Activated CD4-positive, alpha-beta memory T cell treated with anti-CD3 and anti-CD28 coated beads for 36 hours (primary cell): ENCODE data around the gene RASA3. TPM values are rescaled to one million over a fixed set of nuclear protein-coding genes. Genes with fewer than 3 reads are reported as not detected.

Experiments
- CTCF ChIA-PET: fragments of 350-600 bp; sonication (Branson Sonifier 250); formaldehyde crosslinking; loops from one replicate; lab custom pipeline; 2021; ENCODE audit warnings: antibody characterized with exemption, inconsistent platforms; lab: Charles Lee
- POLR2A ChIA-PET: fragments of 350-600 bp; sonication (Branson Sonifier 250); formaldehyde crosslinking; loops from one replicate; lab custom pipeline; 2021; ENCODE audit warnings: antibody characterized with exemption; lab: Charles Lee
- DNase-seq: peaks from one replicate; pipeline ENCODE4 v3.0.0-alpha.2; 2020
- H3K27ac Mint-ChIP-seq: one replicate; pipeline ENCODE4 v1.8.0; 2021; ENCODE audit warnings: mixed read lengths
- H3K27me3 Mint-ChIP-seq: one replicate; pipeline ENCODE4 v1.8.0; 2021; ENCODE audit warnings: mixed read lengths
- H3K36me3 Mint-ChIP-seq: one replicate; pipeline ENCODE4 v1.8.0; 2021; ENCODE audit warnings: mixed read lengths
- H3K4me1 Mint-ChIP-seq: one replicate; pipeline ENCODE4 v1.8.0; 2021; ENCODE audit warnings: low read depth, mixed read lengths
- H3K4me3 Mint-ChIP-seq: one replicate; pipeline ENCODE4 v1.8.0; 2021; ENCODE audit warnings: mild to moderate bottlenecking, mixed read lengths
- H3K9me3 Mint-ChIP-seq: one replicate; pipeline ENCODE4 v1.8.0; 2021; ENCODE audit warnings: mixed read lengths
- intact Hi-C: fragments of 100-400 bp; cut with micrococcal nuclease; formaldehyde crosslinking; loops from one replicate; pipeline ENCODE4 v1.15.1; 2023
- total RNA-seq, 2 experiments: library from RNA; stranded (reverse); gene quantifications; one replicate each; pipeline ENCODE4 v1.2.3, GENCODE V29; 2021

The RASA3 gene
- total RNA-seq, 2 experiments from 2014 or later: 45.9 to 49.3 TPM

- CTCF ChIA-PET: no interaction called here
- H3K9me3 Mint-ChIP-seq: peaks cover 5% of the 10 kb centered on the region
- peak; percentile 79 for DNase-seq
- H3K27ac Mint-ChIP-seq: no peak overlapping the region
- POLR2A ChIA-PET: no interaction called here
- H3K4me1 Mint-ChIP-seq: no peaks in the 10 kb centered on the region
- intact Hi-C loops: loop anchor here (1.0 to 5.0 kb wide), 2 partner anchors 161 to 275 kb away; no protein-coding TSS in a partner anchor
- H3K4me3 Mint-ChIP-seq: no peak overlapping the region
- no peaks in the 10 kb centered on the region for H3K27me3 Mint-ChIP-seq
- peaks cover 18% of the 10 kb centered on the region for H3K36me3 Mint-ChIP-seq
Measured at GRCh38 chr13:113951246-113951999, 181.0 kb downstream of the RASA3 start.

- ChIA-PET POLR2A (no interaction called here), CTCF (no interaction called here)
- Mint-ChIP-seq H3K27me3 (no peaks in the 10 kb centered on the region), H3K36me3 (peaks cover 12% of the 10 kb centered on the region), H3K9me3 (no peaks in the 10 kb centered on the region), H3K27ac (no peak overlapping the region), H3K4me1 (no peaks in the 10 kb centered on the region), H3K4me3 (no peak overlapping the region)
- intact Hi-C loops: loop anchor here (1.0 to 5.0 kb wide), 2 partner anchors 162 to 276 kb away; no protein-coding TSS in a partner anchor
- no peak for DNase-seq
Measured at GRCh38 chr13:113950451-113951245, 181.8 kb downstream of the RASA3 start.

GRCh38 chr13:113949546-113949945 lies 182.9 kb downstream of the RASA3 start:
- intact Hi-C loops: no loop called here
- peaks cover 6% of the 10 kb centered on the region for H3K36me3 Mint-ChIP-seq
- H3K9me3 Mint-ChIP-seq: no peaks in the 10 kb centered on the region
- H3K27me3 Mint-ChIP-seq: no peaks in the 10 kb centered on the region
- H3K4me3 Mint-ChIP-seq: no peak overlapping the region
- ChIA-PET POLR2A (no interaction called here), CTCF (interaction anchor here (0.9 kb wide), 1 partner anchor 9 kb away, joined by 4 read pairs; no protein-coding TSS in a partner anchor)
- no peaks in the 10 kb centered on the region for H3K4me1 Mint-ChIP-seq
- no peak for DNase-seq
- no peak overlapping the region for H3K27ac Mint-ChIP-seq

GRCh38 chr13:113948034-113948742 lies 184.2 kb downstream of the RASA3 start:
- no peak overlapping the region for H3K4me3 Mint-ChIP-seq
- H3K36me3 Mint-ChIP-seq: no peaks in the 10 kb centered on the region
- ChIA-PET POLR2A (no interaction called here), CTCF (no interaction called here)
- H3K27ac Mint-ChIP-seq: no peak overlapping the region
- no peaks in the 10 kb centered on the region for H3K27me3 Mint-ChIP-seq
- H3K4me1 Mint-ChIP-seq: no peaks in the 10 kb centered on the region
- no peak for DNase-seq
- no peaks in the 10 kb centered on the region for H3K9me3 Mint-ChIP-seq
- intact Hi-C loops: no loop called here

- Mint-ChIP-seq H3K27me3 (no peaks in the 10 kb centered on the region), H3K9me3 (no peaks in the 10 kb centered on the region), H3K4me3 (no peak overlapping the region), H3K4me1 (no peaks in the 10 kb centered on the region), H3K36me3 (no peaks in the 10 kb centered on the region), H3K27ac (no peak overlapping the region)
- ChIA-PET POLR2A (no interaction called here), CTCF (no interaction called here)
- peak; percentile 16 for DNase-seq
- intact Hi-C loops: no loop called here
Measured at GRCh38 chr13:113947311-113948033, 185.0 kb downstream of the RASA3 start.

DNA sequence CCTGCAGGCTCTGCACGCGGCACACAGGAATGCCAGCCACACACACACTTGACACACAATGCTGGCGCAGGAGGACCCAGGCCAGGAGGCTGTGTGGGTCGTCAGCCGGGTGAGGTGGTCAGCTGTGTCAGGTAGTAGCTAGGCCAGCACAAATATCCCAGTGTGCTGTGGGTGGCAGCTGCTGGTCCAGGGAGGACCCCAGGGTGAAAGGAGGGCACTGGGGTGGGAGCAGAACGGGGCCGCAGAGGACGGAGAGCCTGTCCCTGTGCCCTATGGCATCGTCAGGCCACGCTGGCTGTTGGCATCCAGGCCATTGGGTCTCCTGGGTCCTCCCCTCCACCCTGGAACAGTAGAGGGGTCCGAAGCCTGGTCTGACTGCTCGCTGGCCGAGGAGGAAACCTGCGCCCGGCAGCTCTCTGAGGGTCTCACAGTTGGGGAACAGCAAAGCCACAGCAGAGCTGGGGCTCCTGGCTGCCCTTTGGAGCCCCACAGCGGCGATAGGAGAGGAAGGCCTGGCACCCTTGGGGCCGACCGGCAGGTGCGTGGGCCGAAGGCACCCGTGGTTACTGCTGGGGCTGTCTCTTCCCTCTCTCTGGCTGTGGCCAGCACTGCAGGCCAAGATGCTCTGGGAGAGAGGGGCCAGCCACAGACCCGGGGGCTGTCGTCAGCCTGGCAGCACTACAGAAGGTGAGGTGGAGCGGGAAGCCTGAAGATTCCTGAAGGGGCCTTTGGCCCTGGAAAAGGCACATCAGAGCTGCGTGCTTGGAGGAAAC lies 185.8 kb downstream of the RASA3 start:
- intact Hi-C loops: no loop called here
- CTCF ChIA-PET: no interaction called here
- no peak overlapping the region for H3K27ac Mint-ChIP-seq

GRCh38 chr13:113945857-113946408 lies 186.5 kb downstream of the RASA3 start:
- intact Hi-C loops: no loop called here
- no peaks in the 10 kb centered on the region for H3K9me3 Mint-ChIP-seq
- no peaks in the 10 kb centered on the region for H3K4me1 Mint-ChIP-seq
- H3K36me3 Mint-ChIP-seq: no peaks in the 10 kb centered on the region
- no peaks in the 10 kb centered on the region for H3K27me3 Mint-ChIP-seq
- H3K27ac Mint-ChIP-seq: no peak overlapping the region
- no peak for DNase-seq
- H3K4me3 Mint-ChIP-seq: no peak overlapping the region
- ChIA-PET CTCF (no interaction called here), POLR2A (no interaction called here)

More for the DNA sequence above, 185.8 kb downstream of the RASA3 start:
- Mint-ChIP-seq H3K9me3 (no peaks in the 10 kb centered on the region), H3K27me3 (no peaks in the 10 kb centered on the region), H3K4me1 (no peaks in the 10 kb centered on the region), H3K36me3 (no peaks in the 10 kb centered on the region), H3K4me3 (no peak overlapping the region)
- DNase-seq: no peak
- POLR2A ChIA-PET: no interaction called here

GRCh38 chr13:113943821-113944565 lies 188.4 kb downstream of the RASA3 start:
- DNase-seq: no peak
- no peak overlapping the region for H3K27ac Mint-ChIP-seq
- ChIA-PET CTCF (no interaction called here), POLR2A (no interaction called here)
- H3K4me3 Mint-ChIP-seq: no peak overlapping the region
- no peaks in the 10 kb centered on the region for H3K4me1 Mint-ChIP-seq
- intact Hi-C loops: no loop called here
- H3K27me3 Mint-ChIP-seq: no peaks in the 10 kb centered on the region
- H3K9me3 Mint-ChIP-seq: no peaks in the 10 kb centered on the region
- no peaks in the 10 kb centered on the region for H3K36me3 Mint-ChIP-seq

DNA sequence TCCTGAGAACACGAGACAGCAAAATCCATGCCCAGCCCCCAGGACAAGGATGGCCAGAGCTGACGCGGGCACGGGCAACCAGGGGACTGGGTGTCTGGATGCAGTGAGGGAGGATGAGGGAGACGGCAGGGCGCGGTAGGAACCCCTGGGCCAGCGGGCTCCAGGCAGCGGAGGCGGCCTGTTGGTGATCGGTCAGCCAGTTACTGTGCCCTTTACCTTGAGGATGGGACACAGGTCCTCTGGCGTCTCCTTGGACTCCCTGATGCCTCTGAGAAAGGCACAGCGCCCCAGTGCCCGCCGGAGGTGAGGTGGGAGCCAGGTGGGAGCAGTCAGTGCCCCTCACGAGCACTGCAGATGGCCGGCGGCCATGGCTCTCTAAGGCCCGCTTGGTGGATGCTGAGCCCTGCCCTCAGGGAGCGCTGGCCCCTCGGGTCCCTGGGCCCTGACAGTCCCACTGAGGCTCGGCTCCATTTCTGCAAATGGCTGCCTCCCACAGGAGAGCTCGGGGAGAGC lies 189.8 kb downstream of the RASA3 start:
- Mint-ChIP-seq H3K4me3 (no peak overlapping the region), H3K27ac (no peak overlapping the region), H3K4me1 (no peaks in the 10 kb centered on the region), H3K36me3 (no peaks in the 10 kb centered on the region), H3K27me3 (no peaks in the 10 kb centered on the region), H3K9me3 (no peaks in the 10 kb centered on the region)
- CTCF ChIA-PET: no interaction called here
- intact Hi-C loops: no loop called here
- DNase-seq: no peak
- POLR2A ChIA-PET: no interaction called here

DNA sequence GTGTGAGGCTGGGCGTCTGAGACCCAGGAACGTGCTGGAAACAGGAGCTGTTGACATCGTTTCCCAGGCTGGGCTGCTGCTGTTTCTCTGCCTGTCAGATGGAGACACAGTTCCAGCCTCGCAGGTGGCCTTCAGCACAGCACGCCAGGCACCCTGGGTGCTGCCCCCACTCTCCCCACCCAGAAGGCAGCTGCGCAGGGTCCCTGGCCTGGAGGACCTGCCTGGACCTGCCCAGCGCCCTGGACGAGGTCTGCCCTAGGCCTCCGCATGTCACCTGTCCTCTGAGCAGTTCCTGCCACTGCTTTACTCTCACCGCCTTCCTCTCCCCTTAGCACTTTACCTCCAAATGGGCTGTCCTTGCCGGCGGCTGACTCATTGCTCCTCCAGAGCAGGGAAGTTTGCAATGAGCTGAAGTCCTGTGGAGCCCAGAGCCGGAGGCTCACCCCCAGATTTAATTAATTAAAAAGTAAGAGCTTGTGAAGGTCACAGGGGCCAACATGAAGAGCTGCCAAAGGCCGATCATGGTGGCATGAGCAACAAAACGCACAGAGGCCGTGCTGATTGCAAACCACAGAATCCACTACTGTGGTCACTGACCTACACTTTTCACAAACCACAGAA lies 190.7 kb downstream of the RASA3 start:
- no peaks in the 10 kb centered on the region for H3K4me1 Mint-ChIP-seq
- no peak overlapping the region for H3K4me3 Mint-ChIP-seq
- DNase-seq: no peak
- no peaks in the 10 kb centered on the region for H3K36me3 Mint-ChIP-seq
- H3K27me3 Mint-ChIP-seq: no peaks in the 10 kb centered on the region
- intact Hi-C loops: no loop called here
- CTCF ChIA-PET: interaction anchor here (0.7 kb wide), 1 partner anchor 369 kb away, joined by 3 read pairs; no protein-coding TSS in a partner anchor
- H3K9me3 Mint-ChIP-seq: no peaks in the 10 kb centered on the region
- POLR2A ChIA-PET: no interaction called here
- no peak overlapping the region for H3K27ac Mint-ChIP-seq
